Measurements from ENCODE around the gene ABCB1.

The ABCB1 gene

DNA sequence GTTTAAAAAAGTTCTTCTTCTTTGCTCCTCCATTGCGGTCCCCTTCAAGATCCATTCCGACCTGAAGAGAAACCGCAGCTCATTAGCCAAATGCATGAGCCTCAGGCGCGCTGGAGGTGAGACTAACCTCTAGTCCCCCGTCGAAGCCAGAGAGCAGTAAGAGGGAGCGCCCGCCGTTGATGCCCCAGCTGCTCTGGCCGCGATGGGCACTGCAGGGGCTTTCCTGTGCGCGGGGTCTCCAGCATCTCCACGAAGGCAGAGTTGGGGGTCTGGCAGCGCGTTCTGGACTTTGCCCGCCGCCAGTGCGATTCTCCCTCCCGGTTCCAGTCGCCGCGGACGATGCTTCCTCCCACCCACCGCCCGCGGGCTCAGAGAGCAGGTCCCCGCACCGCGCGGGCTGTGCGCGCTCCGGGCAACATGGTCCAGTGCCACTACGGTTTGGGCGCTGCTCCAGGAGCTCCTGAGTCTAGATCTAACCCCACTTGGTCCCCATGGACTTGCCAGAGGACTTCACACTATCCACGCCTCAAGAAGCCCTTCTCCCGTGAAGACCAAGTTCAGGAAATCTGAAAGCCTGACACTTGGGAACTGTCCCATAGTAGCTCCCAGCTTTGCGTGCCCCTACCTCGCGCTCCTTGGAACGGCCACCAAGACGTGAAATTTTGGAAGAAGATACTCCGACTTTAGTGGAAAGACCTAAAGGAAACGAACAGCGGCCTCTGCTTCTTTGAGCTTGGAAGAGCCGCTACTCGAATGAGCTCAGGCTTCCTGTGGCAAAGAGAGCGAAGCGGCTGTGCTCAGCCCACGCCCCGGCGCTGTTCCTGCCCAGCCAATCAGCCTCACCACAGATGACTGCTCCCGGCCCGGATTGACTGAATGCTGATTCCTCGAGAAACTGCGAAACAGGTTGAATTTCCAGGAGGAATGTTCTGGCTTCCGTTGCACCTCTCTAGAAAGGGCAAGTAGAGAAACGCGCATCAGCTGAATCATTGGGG is at the start of gene ABCB1:
TSS of gene ABCB1 (minus strand) at position 755 of the 995 bp plus-strand sequence. CDS start at position 55, 700 bp downstream.
- DNase-seq, result no peak

DNA sequence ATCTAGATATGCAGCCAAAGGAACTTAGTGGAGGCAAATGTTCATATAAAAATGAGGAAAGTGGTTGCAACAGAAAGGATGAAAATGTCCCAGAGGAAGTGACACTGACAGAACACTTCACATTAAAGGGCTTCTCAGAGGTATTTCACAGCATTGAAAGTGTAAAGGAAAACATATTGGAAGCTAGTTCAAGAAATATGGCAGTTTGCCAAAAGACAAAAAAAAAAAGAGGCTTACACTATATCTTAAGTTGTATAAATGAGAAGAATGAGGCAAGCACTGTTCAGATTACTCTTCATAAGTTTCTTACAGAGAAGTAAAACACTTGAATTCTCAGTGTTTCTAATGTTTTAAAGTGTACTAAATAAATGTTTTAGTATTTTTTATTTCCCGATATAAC is 47.6 kb upstream of the ABCB1 start:
- no peak for DNase-seq

GRCh38 chr7:87645446-87645845 is 44.8 kb upstream of the ABCB1 start:
- DNase-seq, result no peak

DNA sequence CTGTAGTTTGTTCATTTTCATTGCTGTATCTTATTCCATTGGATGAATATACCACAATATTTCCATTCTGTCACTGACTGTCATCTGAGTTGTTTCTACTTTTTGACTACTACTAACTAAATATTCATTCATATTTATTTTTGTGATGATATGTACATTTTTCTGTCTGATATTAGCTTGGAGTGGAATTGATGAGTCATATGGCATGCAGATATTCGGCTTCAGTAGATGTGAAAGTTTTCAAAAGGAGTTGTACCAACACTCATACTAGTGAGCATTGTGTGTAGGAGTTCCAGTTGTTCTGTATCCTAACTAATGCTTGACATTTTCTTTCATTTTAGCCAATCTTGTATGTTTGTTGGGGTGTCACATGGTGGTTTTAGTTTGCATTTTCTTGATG is 35.2 kb upstream of the ABCB1 start:
- DNase-seq, result no peak

DNA sequence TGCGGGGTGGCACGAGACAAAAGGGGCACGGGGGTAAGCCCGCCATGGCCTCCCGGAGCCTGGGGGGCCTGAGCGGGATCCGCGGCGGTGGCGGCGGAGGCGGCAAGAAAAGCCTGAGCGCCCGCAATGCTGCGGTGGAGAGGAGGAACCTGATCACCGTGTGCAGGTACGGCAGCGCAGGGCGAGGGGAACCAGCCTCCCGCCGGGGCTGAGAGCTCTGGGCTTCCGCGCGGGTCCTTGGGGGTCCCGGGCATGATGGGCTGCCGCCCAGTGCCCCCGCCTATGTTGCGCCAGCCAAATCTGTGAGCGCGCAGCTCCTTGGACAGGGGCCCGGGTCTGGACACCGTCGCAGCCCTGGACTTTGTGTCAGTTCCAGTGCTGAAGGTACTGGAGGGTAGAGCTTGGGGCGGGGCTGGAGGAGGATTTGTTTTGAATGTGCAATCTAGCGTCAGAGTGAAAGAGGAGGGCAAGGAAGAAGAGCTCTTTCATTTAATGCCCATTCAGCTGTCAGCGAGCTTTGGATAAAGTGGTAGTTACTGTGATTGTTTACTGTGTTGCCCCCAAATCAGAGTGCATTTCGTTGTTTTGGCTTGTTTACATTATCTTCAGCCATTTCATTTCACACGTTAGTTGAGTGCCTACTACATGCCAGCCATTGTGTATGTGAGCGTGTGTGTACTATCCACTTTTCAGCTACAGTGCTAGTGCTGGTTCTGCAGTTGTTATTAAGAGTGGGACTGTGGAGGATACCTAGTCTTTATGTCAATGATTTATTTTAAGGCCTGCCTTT is 28.3 kb upstream of the ABCB1 start:
- DNase-seq, result peak; percentile 17

GRCh38 chr7:87627634-87627994 is 26.9 kb upstream of the ABCB1 start:
- no peak for DNase-seq

- DNase-seq, result no peak
Observed at GRCh38 chr7:87625101-87625500, 24.4 kb upstream of the ABCB1 start.

DNA sequence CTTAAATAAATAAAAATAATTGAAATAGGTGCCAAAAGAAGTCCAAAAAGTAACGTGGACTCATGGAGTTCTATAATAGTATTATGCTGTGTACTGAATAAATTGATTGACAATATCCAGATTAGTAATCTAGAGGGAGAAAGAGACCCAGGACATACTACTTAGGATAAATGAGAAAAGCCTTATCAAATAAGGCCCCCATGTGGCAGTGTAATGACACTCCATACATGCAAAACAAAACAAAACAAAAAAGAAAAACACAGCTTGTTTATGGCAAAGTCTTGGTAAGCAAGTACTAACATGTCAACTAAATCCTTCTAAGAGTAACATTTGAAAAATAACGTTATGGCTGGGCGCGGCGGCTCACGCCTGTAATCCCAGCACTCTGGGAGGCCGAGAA is 23.9 kb upstream of the ABCB1 start:
- DNase-seq, result no peak

GRCh38 chr7:87615197-87615596 is 14.5 kb upstream of the ABCB1 start:
- no peak for DNase-seq

GRCh38 chr7:87609916-87610315 is 9.2 kb upstream of the ABCB1 start:
- no peak for DNase-seq

DNA sequence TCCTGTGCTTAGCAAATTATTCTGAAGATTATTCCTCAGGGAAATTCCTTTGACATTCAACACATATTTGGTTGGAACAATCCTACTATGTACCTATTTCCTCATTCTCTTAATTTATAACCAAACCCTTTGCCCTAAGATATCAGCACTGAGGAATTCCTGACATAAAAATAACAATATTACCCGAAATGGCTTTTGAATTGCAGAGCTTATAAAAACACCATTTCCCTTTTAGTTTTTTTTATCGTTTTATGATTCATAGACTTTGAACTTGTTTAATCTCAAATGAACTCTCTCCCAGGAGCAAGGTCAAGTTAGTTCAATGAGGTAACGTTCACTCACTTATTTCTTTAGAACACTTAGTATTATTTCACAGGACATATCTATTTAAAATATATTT is 7.7 kb upstream of the ABCB1 start:
- no peak for DNase-seq

- DNase-seq, result no peak
Observed at GRCh38 chr7:87604264-87604663, 3.6 kb upstream of the ABCB1 start.

GRCh38 chr7:87599336-87599735 is 1.3 kb downstream of the ABCB1 start:
- no peak for DNase-seq

GRCh38 chr7:87598234-87599009 is 2.3 kb downstream of the ABCB1 start:
- DNase-seq, result no peak

- DNase-seq, result no peak
Observed at GRCh38 chr7:87596696-87597095, 4.0 kb downstream of the ABCB1 start.

DNA sequence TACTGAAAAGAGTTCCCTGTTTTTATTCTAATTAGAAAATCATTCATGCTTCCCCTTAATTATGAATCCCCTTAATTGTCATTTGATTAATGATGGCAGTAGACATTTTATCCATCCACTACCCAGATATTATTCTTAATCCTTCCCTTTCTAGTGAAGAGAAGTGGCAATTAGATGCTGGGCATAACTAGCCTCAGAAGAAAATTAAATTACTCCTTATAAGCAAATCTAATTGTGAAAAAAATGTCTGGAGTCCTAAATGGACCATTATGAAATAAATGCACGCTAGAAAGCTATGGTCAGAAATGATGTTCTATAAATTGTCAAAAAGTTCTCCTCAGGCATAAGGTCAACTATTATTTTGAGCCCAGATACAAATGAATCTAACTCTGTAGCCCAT is 4.5 kb downstream of the ABCB1 start:
- DNase-seq, result no peak

DNA sequence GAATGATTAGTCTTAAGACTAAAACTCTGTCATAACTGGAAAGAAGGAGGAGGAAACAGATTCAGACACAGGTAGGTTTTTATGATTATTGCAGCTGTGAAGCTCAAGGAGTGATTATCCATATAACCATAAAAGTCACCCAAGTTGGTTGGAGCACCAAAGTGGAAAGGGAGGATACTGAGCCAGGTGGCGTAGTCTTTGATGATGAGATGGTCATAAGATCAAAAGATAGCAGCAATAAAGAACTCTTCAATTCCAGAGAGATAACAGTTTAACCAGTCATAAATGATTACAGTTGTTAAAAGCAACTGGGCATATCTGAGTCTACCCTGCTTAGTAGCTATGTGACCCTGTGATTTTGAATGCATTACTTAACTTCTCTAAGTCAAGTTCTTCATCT is 8.4 kb downstream of the ABCB1 start:
- DNase-seq, result no peak

- DNase-seq, result no peak
Observed at GRCh38 chr7:87591211-87591610, 9.5 kb downstream of the ABCB1 start.

- DNase-seq, result no peak
Observed at GRCh38 chr7:87590578-87590977, 10.1 kb downstream of the ABCB1 start.

GRCh38 chr7:87589631-87590030 is 11.1 kb downstream of the ABCB1 start:
- no peak for DNase-seq

- no peak for DNase-seq
Observed at GRCh38 chr7:87581723-87582122, 19.0 kb downstream of the ABCB1 start.

- DNase-seq, result no peak
Observed at GRCh38 chr7:87580636-87581035, 20.0 kb downstream of the ABCB1 start.

DNA sequence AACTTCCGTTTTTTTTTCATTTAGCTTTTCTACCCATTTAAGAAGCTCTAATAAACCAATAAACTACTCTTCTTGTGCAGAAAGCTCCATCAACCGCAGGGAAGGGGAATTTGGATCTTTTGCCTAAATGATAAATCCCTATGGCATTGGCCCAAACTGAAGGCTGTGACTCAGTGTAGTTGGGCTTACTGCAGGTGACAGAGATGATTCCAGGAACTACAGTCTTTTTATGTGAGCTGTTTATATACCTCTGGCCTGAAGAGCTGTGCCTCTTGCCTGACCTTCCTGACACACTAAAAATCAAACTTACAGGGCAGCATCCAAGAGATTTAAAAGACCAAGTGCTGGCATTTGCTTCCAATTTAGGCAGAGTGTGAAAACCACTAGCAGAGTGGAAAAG is 25.2 kb downstream of the ABCB1 start:
- no peak for DNase-seq
